ENCODE data around the gene FECH. TPM values are rescaled to one million over a fixed set of nuclear protein-coding genes. Genes with fewer than 3 reads are reported as not detected.
A peak's percentile ranks its signal among the peaks of the same experiment; 100 is the strongest.
"Not testable (repeated sequence)": the region's sequence is repeated elsewhere in the genome, so short reads cannot be mapped to it uniquely, and the experiment has no call there.

Gene FECH, protein sequence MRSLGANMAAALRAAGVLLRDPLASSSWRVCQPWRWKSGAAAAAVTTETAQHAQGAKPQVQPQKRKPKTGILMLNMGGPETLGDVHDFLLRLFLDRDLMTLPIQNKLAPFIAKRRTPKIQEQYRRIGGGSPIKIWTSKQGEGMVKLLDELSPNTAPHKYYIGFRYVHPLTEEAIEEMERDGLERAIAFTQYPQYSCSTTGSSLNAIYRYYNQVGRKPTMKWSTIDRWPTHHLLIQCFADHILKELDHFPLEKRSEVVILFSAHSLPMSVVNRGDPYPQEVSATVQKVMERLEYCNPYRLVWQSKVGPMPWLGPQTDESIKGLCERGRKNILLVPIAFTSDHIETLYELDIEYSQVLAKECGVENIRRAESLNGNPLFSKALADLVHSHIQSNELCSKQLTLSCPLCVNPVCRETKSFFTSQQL
- total RNA-seq (2014; rRNA removed; shearing (Covaris generic)): 22.8 and 31.6 TPM in 2 replicates

- peak; percentile 76 for DNase-seq (ENCODE audit: low read depth)
Observed at GRCh38 chr18:57586251-57587049, at the start of gene FECH. Gene FECH, minus strand, starts transcription at chr18:57586702. Its CDS starts 82 bp downstream, at chr18:57586620.

DNA sequence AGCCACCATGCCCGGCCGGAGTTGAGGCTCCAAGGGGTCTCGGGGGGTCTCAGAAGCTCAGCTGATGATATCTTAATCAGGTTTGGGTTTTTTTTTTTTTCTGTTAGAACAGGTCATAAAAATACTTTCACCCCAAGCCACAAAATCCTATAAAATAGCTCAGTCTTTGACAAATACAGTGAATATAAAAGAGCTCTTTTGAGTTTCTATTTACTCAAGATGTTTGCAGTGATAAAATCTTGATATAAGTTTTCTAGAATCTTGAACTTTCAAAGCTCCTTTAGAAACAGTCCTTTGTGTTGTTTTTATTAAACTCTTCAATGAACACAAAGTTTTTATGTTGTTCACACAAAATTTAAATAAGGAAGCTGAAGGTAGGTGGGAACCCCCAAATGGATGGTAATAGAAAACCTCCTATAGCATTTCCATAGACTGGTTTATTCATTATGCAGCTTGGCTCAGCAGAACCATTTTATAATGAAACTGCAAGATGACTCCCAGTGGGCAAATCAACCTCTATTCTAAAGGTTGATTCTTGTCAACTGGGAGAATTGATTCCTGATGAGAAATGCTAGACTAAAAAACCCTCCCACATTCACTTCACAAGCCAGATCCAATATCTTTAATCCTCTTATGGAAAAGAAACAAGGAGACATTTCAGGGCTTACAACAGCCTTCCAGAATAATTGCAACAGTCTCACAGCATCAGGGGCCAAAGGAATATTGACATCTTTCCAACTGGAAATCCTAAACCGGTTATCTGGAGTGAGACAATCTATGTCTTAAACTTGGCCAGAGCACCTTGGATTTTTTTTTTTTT is 48.7 kb upstream of the FECH start:
- DNase-seq (ENCODE audit: low read depth): no peak

DNA sequence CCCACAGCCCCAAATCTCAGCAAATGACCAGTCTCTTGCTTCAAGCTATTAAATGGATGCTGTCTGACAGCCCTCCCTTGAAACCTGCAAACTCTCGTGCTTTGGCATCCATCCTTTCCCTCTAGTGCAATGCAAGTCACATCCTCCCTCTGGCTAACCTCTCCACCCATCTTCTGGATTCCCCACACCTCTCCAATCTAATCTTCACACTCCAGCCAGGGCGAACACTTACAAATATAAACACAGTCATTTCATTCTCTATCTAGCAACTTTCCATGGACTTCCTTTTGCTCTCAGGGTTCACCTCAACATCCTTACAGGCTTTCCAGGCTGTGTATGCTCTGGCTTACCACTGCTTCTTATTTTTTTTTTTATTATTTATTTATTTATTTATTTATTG is 45.2 kb upstream of the FECH start:
- DNase-seq (ENCODE audit: low read depth): no peak

- DNase-seq (ENCODE audit: low read depth): no peak
Observed at GRCh38 chr18:57630754-57631595, 44.5 kb upstream of the FECH start.

DNA sequence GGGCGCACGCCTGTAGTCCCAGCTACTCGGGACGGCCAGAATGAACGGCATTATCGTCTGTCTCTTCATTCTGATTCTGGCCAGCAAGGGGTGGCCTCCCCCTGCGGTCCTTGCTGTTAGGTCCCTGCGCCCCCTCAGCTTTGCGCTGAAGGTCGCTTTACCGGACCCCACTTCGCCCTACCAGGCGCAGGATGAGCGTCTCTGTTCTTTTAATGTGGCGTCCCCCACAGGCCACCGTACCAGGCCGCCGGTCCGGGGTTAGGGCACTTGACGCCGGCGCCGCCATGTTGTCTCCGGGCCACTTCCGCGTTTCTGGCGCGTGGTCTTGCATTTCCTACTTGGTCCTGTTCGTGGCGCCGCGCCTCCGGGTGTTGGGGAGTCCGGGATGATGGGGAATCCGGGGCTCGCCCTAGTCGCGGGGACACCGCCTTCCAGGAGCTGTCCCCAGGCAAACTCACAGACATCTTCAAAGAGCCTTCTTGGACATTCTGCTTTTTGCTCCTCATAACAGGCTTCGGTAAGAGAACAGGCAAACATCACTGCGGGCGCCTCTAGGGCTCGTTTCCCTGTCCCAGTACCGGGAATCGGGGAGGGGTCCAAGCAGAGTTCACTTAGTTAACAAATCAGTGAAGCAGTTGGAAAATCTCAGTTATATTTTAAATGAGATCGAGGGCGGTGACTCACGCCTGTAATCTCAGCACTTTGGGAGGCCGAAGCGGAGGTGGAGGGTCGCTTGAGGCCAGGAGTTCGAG is 43.7 kb upstream of the FECH start:
- DNase-seq (ENCODE audit: low read depth): peak; percentile 92

DNA sequence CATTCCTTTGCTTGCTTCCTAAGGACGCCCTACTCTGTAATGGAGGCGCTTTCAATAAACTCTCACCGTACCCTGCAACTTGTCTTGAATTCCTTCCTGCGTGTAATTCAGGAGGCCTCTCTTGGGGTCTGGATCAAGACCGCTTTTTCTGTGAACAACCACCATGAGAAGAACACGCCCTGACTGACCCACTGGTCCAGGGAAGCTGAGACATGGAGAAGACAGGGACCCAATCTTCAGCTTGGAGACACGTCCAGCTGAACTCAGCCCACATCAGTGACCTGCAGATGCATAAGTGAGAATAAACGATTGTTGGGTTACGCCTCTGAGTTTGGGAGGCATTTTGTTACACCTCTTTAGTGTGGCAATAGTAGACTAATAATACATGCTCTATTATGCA is 42.9 kb upstream of the FECH start:
- DNase-seq (ENCODE audit: low read depth): no peak

GRCh38 chr18:57627488-57627887 is 41.0 kb upstream of the FECH start:
- peak; percentile 66 for DNase-seq (ENCODE audit: low read depth)

GRCh38 chr18:57624988-57625387 is 38.5 kb upstream of the FECH start:
- peak; percentile 73 for DNase-seq (ENCODE audit: low read depth)

DNA sequence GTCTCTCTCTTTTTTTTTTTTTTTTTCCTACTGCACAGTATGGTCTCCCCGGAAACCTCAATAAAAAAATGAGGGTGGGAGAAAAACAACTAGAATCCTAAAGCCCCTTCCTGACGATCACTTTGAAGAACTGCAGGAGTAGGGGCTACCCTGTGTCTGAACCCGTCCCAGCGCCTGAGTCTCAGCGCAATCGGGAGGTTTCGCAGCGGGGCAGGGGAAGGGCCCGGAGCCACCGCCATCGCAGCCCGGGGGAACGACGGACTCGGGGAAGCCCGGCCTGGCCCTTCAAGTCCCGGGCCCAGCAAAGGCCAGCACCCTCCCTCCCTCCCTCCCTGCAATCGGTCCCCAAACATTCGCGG is 34.7 kb upstream of the FECH start:
- no peak for DNase-seq (ENCODE audit: low read depth)

DNA sequence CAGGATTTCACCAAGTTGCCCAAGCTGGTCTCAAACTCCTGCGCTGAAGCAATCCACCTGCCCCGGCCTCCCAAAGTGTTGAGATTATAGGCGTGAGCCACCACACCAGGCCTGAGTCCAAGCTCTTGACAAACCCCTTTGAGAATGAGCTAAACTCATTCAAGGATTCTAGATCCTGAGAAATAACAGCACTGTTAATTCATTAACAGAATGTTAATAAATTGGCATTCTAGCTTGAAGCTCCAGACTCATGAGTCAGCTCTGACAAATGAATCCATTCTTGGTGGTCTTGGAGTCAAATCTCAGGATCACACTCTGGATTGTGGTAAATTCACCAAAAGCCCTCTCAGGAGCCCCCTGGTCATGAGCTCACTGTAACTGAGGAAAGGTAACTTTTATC is 33.4 kb upstream of the FECH start:
- no peak for DNase-seq (ENCODE audit: low read depth)

GRCh38 chr18:57618910-57619309 is 32.4 kb upstream of the FECH start:
- DNase-seq (ENCODE audit: low read depth): no peak

- DNase-seq (ENCODE audit: low read depth): no peak
Observed at GRCh38 chr18:57603871-57604270, 17.4 kb upstream of the FECH start.

- no peak for DNase-seq (ENCODE audit: low read depth)
Observed at GRCh38 chr18:57595347-57595746, 8.8 kb upstream of the FECH start.

GRCh38 chr18:57592716-57593115 is 6.2 kb upstream of the FECH start:
- not testable (repeated sequence) for DNase-seq (ENCODE audit: low read depth)

GRCh38 chr18:57589161-57589560 is 2.7 kb upstream of the FECH start:
- DNase-seq (ENCODE audit: low read depth): no peak

DNA sequence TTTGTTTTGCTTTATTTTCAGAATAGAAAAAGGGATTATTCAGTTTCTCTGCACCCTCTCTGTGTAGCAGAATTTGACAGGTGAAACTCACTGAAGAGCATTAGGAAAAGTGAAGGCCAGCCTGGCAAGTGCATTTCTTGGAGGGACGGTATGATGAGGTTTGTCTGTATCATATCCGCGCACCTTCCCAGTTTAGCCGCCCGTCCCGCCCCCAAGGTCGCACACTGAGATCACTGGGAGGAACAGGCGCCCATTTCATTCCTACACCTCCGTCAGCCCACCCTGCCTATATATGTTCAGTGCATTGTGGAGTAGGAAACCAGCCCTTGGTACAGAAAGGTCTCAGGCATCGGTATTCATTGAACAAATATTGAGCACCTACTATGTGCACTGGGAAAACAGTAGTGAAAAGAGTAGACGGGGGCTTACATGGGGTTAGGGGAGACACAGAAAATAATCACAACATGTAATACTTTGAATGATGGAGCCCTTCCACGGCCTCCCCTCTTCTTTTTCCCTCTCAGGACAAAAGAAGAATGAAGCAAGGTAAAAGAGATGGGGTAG is 678 bp upstream of the FECH start:
- no peak for DNase-seq (ENCODE audit: low read depth)

DNA sequence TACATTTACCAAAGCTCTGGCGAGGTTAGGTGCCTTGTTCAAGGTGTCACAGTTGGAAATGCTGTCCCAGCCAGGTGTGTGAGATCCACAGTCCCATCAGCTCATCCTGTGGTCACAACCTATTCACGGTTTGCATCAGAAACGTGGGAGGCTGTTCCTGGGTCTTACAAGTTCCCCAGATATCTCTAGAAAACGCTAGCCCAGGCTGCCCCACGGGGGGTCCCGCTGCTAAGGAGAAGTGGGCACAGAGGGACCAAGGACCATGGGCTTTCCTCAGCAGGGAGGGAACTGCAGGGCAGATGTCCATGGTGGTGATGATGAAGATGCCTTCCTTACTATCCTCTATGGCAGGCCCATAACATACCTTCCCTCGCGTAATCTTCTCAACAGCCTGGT is 649 bp downstream of the FECH start:
- no peak for DNase-seq (ENCODE audit: low read depth)

DNA sequence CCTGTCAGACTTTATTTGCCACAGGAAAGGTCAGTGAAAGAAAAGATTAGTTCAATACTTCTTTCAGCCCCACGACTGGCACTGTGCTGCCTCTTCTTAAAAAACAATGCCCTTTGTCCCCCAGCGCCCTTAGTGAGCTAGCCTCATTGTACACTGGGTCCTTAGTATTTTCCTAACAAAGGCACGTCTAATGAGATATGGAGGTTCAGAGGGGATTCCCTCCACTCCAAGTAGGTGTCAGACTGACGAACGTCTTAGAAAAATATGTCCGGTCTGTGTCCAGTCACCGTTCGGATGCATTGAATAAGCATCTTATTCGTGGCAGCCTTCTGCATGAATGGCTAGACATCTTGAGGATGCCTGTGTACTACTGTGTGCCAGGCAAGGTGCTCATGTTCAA is 1.1 kb downstream of the FECH start:
- peak; percentile 24 for DNase-seq (ENCODE audit: low read depth)

DNA sequence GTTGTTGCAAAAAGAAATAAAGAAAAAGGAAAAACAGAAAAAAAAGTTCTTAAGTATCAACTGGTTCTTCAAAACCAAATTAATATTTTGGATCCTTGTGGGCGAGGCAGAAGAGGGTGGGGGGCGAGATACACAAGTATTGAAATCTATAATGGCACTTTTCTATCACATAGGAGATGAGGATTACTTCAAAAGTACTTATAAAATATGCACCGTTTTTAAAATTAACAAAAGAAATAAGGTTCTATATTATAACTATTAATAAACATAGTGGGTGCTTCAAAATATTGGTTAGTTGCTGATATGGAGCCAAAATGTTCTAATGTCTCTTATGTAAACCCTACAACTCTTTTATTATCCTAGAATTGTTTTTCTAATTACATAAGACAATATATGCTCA is 2.1 kb downstream of the FECH start:
- DNase-seq (ENCODE audit: low read depth): no peak

GRCh38 chr18:57583297-57583835 is 3.1 kb downstream of the FECH start:
- no peak for DNase-seq (ENCODE audit: low read depth)
